PFSK-1 (cell line): Measurements from ENCODE around the gene PEX12.

Experiments used
- FOXP2 ChIP-seq: optimal IDR thresholded peaks from 2 replicates; pipeline ENCODE3; 2011; ENCODE audit warnings: borderline replicate concordance, control low read depth, inconsistent platforms; ENCODE audit not compliant: insufficient read depth; ENCODE audit errors: extremely low read length, extremely low read depth
- POLR2AphosphoS5 ChIP-seq: IDR thresholded peaks from 2 replicates; pipeline ENCODE4 v1.6.1; 2012; ENCODE audit warnings: low read depth, mild to moderate bottlenecking, control low read depth, low read length, moderate library complexity
- REST ChIP-seq, 2 experiments: IDR thresholded peaks; 2 replicates each; pipeline versions ENCODE4 v1.6.1 to v1.8.0; 2011 to 2012; ENCODE audit warnings: low read depth in 2 of 2, low read length in 2 of 2, control low read depth in 1 of 2, inconsistent platforms in 1 of 2, mild to moderate bottlenecking in 1 of 2, moderate library complexity in 1 of 2; ENCODE audit not compliant: insufficient read depth in 1 of 2
- SIN3A ChIP-seq: IDR thresholded peaks from 2 replicates; pipeline ENCODE4 v1.6.1; 2012; ENCODE audit warnings: mild to moderate bottlenecking, low read length, moderate library complexity, borderline replicate concordance; ENCODE audit not compliant: insufficient read depth
- TAF1 ChIP-seq: IDR thresholded peaks from 2 replicates; pipeline ENCODE4 v1.6.1; 2012; ENCODE audit warnings: low read length, control low read depth, borderline replicate concordance; ENCODE audit not compliant: insufficient read depth

DNA sequence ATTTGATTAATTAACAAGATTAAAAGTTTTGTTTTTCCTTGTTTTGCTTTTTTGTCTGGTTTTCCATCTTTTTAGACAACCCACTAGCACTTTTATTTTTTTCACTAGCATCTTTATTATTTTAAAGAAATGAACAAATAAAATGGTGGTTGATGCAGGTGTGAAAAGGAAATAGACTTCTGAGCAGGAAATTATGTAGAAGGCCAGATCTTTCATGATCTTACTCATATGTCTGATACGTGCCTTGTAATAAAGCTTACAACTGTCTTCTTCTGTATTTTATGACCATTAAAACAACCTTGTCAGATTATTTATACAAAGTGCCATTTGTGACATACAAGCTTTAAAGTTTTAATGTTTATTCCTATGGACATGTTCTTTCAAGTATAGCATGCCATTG, 47.2 kb downstream of the PEX12 start:
- TF ChIP-seq TAF1 (no peak), REST (IDR thresholded peaks at IDR 0.05; ENCODE audit: insufficient read depth in 1 of 2, low read depth in 2 of 2, low read length in 2 of 2) (no peak), SIN3A (no peak), POLR2AphosphoS5 (no peak), FOXP2 (no peak)
